GM12878 (cell line): Measurements from ENCODE around the gene GMPPB. TPM values are rescaled to one million over a fixed set of nuclear protein-coding genes. Genes with fewer than 3 reads are reported as not detected.

ENCODE experiments used
- ATAC-seq: fragments of 200-7000 bp; cut with Tn5 transposase; 3 replicates; pipeline ENCODE4 v1.9.1; 2020; ENCODE audit warnings: mild to moderate bottlenecking, moderate library complexity
- BruUV-seq: library from RNA; stranded (reverse); fragments of 400-500 nt; replicated peaks from 2 replicates; lab custom pipeline; 2021; lab: Mats Ljungman, UMichigan
- CTCF ChIA-PET: fragments of 300-600 bp; sonication (Branson Sonifier 250); formaldehyde crosslinking; extraction: SDS; loops from one replicate; lab custom pipeline; 2021; ENCODE audit warnings: inconsistent platforms; lab: Yijun Ruan, JAX
- POLR2A ChIA-PET: fragments of 350-600 bp; formaldehyde crosslinking; extraction: SDS; loops from one replicate; lab custom pipeline; 2021; ENCODE audit warnings: inconsistent platforms; lab: Charles Lee
- RAD21 ChIA-PET: fragments of 300-600 bp; sonication (Branson Sonifier 250); formaldehyde crosslinking; loops from one replicate; lab custom pipeline; 2023; ENCODE audit warnings: antibody characterized with exemption; ENCODE audit not compliant: unreplicated experiment; lab: Charles Lee
- SMC1A ChIA-PET: fragments of 300-600 bp; sonication (Branson Sonifier 250); formaldehyde crosslinking; loops from one replicate; lab custom pipeline; 2023; ENCODE audit not compliant: unreplicated experiment, uncharacterized antibody; lab: Charles Lee
- DNase-seq: peaks from one replicate; pipeline ENCODE4 v3.0.0-alpha.2; 2011; ENCODE audit warnings: low read depth, low spot score
- FAIRE-seq: peaks from 3 replicates; lab custom pipeline; 2011; peaks lifted over from hg19 to GRCh38; lab: Jason Lieb, UNC
- H2AFZ ChIP-seq: 2 replicates; pipeline ENCODE4 v1.6.0; 2011; ENCODE audit warnings: low read depth, low read length, control low read depth; ENCODE audit not compliant: control insufficient read depth
- H3K27ac ChIP-seq: 2 replicates; pipeline ENCODE4 v1.5.1; 2011; ENCODE audit warnings: control low read depth; ENCODE audit not compliant: control insufficient read depth, insufficient read depth
- H3K27me3 ChIP-seq, 2 experiments: replicated peaks in 1 of 2; 2 replicates each; pipeline versions ENCODE4 v1.6.0 to v1.6.1; 2011; ENCODE audit warnings: low read length in 1 of 2; ENCODE audit not compliant: control insufficient read depth in 2 of 2, insufficient read depth in 2 of 2
- H3K36me3 ChIP-seq, 2 experiments: 2 replicates each; pipeline ENCODE4 v1.5.1; 2011; ENCODE audit warnings: low read length in 1 of 2; ENCODE audit not compliant: control insufficient read depth in 2 of 2, insufficient read depth in 2 of 2
- H3K4me1 ChIP-seq: 2 replicates; pipeline ENCODE4 v1.6.1; 2011; ENCODE audit warnings: mild to moderate bottlenecking, low read length, moderate library complexity, mixed read lengths; ENCODE audit not compliant: control insufficient read depth, insufficient read depth
- H3K4me2 ChIP-seq: 2 replicates; pipeline ENCODE4 v1.6.0; 2011; ENCODE audit warnings: control low read depth; ENCODE audit not compliant: control insufficient read depth, insufficient read depth
- H3K4me3 ChIP-seq: fragments of 200-600 bp; sonication (generic); 2 replicates; pipeline ENCODE4 v1.5.1; 2016
- H3K79me2 ChIP-seq: 2 replicates; pipeline ENCODE4 v1.6.0; 2011; ENCODE audit warnings: low read length; ENCODE audit not compliant: control insufficient read depth, insufficient read depth
- H3K9ac ChIP-seq: 2 replicates; pipeline ENCODE4 v1.8.0; 2011; ENCODE audit warnings: low read length, control low read depth, mixed read lengths; ENCODE audit not compliant: control insufficient read depth, insufficient read depth
- H3K9me3 ChIP-seq: replicated peaks from 3 replicates; pipeline ENCODE4 v1.5.1; 2011; ENCODE audit warnings: mild to moderate bottlenecking, low read length; ENCODE audit not compliant: control insufficient read depth, insufficient read depth
- H4K20me1 ChIP-seq: 2 replicates; pipeline ENCODE4 v1.6.0; 2011; ENCODE audit not compliant: control insufficient read depth, insufficient read depth
- BACH1 ChIP-seq: fragments of 450-650 bp; IDR thresholded peaks from 2 replicates; pipeline ENCODE4 v1.6.1; 2017; ENCODE audit warnings: mild to moderate bottlenecking, borderline replicate concordance
- BHLHE40 ChIP-seq, 2 experiments: fragments of 450-650 bp in 1 of 2; IDR thresholded peaks; 2 replicates each; pipeline ENCODE4 v1.6.1; 2011 to 2017; ENCODE audit warnings: low read depth in 2 of 2, borderline replicate concordance in 1 of 2, improper control_type of control experiment in 1 of 2, low read length in 1 of 2, mild to moderate bottlenecking in 1 of 2
- CBFB ChIP-seq: IDR thresholded peaks from 2 replicates; pipeline ENCODE4 v1.6.1; 2016; ENCODE audit warnings: antibody characterized with exemption, low read depth
- HSF1 ChIP-seq: fragments of 150-350 bp; IDR thresholded peaks from 2 replicates; pipeline ENCODE4 v1.6.1; 2014; ENCODE audit warnings: mild to moderate bottlenecking, low read depth, low read length
- KDM1A ChIP-seq: fragments of 200-600 bp; sonication (generic); IDR thresholded peaks from 2 replicates; pipeline ENCODE4 v1.6.1; 2016; ENCODE audit warnings: borderline replicate concordance
- PKNOX1 ChIP-seq: fragments of 450-650 bp; IDR thresholded peaks from 2 replicates; pipeline ENCODE4 v1.6.1; 2016; ENCODE audit warnings: mild to moderate bottlenecking
- POU2F2 ChIP-seq: IDR thresholded peaks from 3 replicates; pipeline ENCODE4 v1.6.1; 2011; ENCODE audit warnings: low read depth, mild to moderate bottlenecking, low read length, borderline replicate concordance
- RCOR1 ChIP-seq: conservative IDR thresholded peaks from 2 replicates; pipeline ENCODE4 v1.6.1; 2012; ENCODE audit warnings: low read depth, low read length, improper control_type of control experiment
- RELA ChIP-seq: fragments of 450-650 bp; IDR thresholded peaks from 2 replicates; pipeline ENCODE4 v1.8.0; 2014; ENCODE audit warnings: borderline replicate concordance; ENCODE audit not compliant: partially characterized antibody
- REST ChIP-seq: IDR thresholded peaks from 2 replicates; pipeline ENCODE4 v1.6.1; 2012; ENCODE audit warnings: mild to moderate bottlenecking, low read depth, low read length
- SIX5 ChIP-seq: IDR thresholded peaks from 2 replicates; pipeline ENCODE4 v1.6.1; 2011; ENCODE audit warnings: mild to moderate bottlenecking, low read depth, low read length, moderate library complexity; ENCODE audit not compliant: severe bottlenecking
- SKIL ChIP-seq: fragments of 450-650 bp; IDR thresholded peaks from 2 replicates; pipeline ENCODE4 v1.6.1; 2017; ENCODE audit warnings: mild to moderate bottlenecking, low read depth, inconsistent platforms; ENCODE audit not compliant: poor library complexity, severe bottlenecking
- SPI1 ChIP-seq: IDR thresholded peaks from 2 replicates; pipeline ENCODE4 v1.6.1; 2011; ENCODE audit warnings: low read depth, mild to moderate bottlenecking, low read length, moderate library complexity, borderline replicate concordance; ENCODE audit not compliant: insufficient read depth
- TARDBP ChIP-seq: IDR thresholded peaks from 2 replicates; pipeline ENCODE4 v1.6.1; 2016; ENCODE audit warnings: borderline replicate concordance
- YBX1 ChIP-seq: fragments of 450-650 bp; IDR thresholded peaks from 2 replicates; pipeline ENCODE4 v1.6.1; 2016; ENCODE audit warnings: antibody characterized with exemption
- ZBED1 ChIP-seq: IDR thresholded peaks from 2 replicates; pipeline ENCODE4 v1.6.1; 2016; ENCODE audit warnings: borderline replicate concordance
- ZNF274 ChIP-seq: IDR thresholded peaks from one replicate; pipeline ENCODE4 v1.8.0; 2011; ENCODE audit not compliant: insufficient read length, insufficient read depth
- WGBS: methylation state at CpG from one replicate; pipeline ENCODE4 v1.1.6; 2016; ENCODE audit warnings: low lambda C conversion rate; ENCODE audit not compliant: insufficient replicate concordance, insufficient coverage; ENCODE audit errors: missing lambda C conversion rate; 5-methylcytosine and 5-hydroxymethylcytosine counted together
- in situ Hi-C: fragments of 300-500 bp; cut with MboI; formaldehyde crosslinking; loops from 9 replicates; pipeline ENCODE4 v1.14.3; 2018; ENCODE audit warnings: mixed read lengths
- intact Hi-C: fragments of 100-400 bp; cut with micrococcal nuclease; formaldehyde crosslinking; loops from one replicate; pipeline ENCODE4 v1.14.2; 2022; ENCODE audit not compliant: unreplicated experiment
- polyA plus RNA-seq, 11 experiments: library from polyadenylated mRNA; depleted of rRNA in 4 of 11; unstranded in 6 of 11; stranded (reverse) in 5 of 11; fragments of >200 nt; fragmentation: Nextera tagmentation in 4 of 11; fragmentation: Illumina TruSeq in 1 of 11; extraction: Ambion mirVana in 4 of 11; extraction: Trizol in 1 of 11; gene quantifications; 1 replicate in 1 of 11; 2 replicates in 10 of 11; pipeline versions ENCODE4 v1.2.1 to v1.2.3, GENCODE V29; 2011 to 2016; ENCODE audit warnings: inconsistent platforms in 2 of 11, missing spikeins in 2 of 11, low read depth in 1 of 11
- total RNA-seq, 4 experiments: library from RNA; depleted of rRNA in 3 of 4; stranded (reverse); fragments of >200 nt in 3 of 4; fragmentation: Illumina TruSeq in 1 of 4; extraction: Trizol in 1 of 4; gene quantifications; 2 replicates each; pipeline versions ENCODE4 v1.2.1 to v1.2.3, GENCODE V29; 2013 to 2021

The GMPPB gene
- total and polyA plus RNA-seq, 10 of the 15 experiments (the other 5 are each of a cell fraction or from before 2014, with no cell fraction given) = 2.3 to 99.5 (median 23.3) TPM

GRCh38 chr3:49732597-49732996, 8.8 kb upstream of the GMPPB start:
- no peak overlapping the region for H3K27ac ChIP-seq
- CTCF ChIA-PET = no interaction called here
- no peak for TF ChIP-seq BHLHE40 (IDR thresholded peaks at IDR 0.05; ENCODE audit: borderline replicate concordance in 1 of 2, low read depth in 2 of 2, low read length in 1 of 2)
- TF ChIP-seq CBFB = no peak
- TF ChIP-seq POU2F2 = no peak
- no peak for TF ChIP-seq SPI1
- no peak for TF ChIP-seq RELA
- TF ChIP-seq YBX1 = no peak
- no peak for TF ChIP-seq PKNOX1
- no peak for TF ChIP-seq ZNF274
- no peak for TF ChIP-seq BACH1
- TF ChIP-seq TARDBP = no peak
- no peak for TF ChIP-seq KDM1A
- no peak for TF ChIP-seq RCOR1
- no peak for TF ChIP-seq ZBED1
- no peak for TF ChIP-seq REST
- no peak for TF ChIP-seq SKIL
- no peak for TF ChIP-seq HSF1
- TF ChIP-seq SIX5 = no peak

More at GRCh38 chr3:49732597-49732996, 8.8 kb upstream of the GMPPB start:
- Histone ChIP-seq H3K4me3 (no peak overlapping the region), H4K20me1 (no peaks in the 10 kb centered on the region), H3K79me2 (no peaks in the 10 kb centered on the region), H3K4me1 (no peaks in the 10 kb centered on the region), H3K4me2 (no peak overlapping the region), H2AFZ (no peak overlapping the region), H3K9ac (no peak overlapping the region), H3K9me3 (no peaks in the 10 kb centered on the region), H3K27me3 (no peaks in the 10 kb centered on the region), H3K36me3 (peaks cover 9 to 10% of the 10 kb centered on the region in 2 experiments; a peak in 3 of 4 replicates)
- WGBS = 85% methylated on average over 11 of the region's 11 CpGs
- ChIA-PET SMC1A (no interaction called here), RAD21 (no interaction called here), POLR2A (no interaction called here)
- no TSS peak for BruUV-seq
- FAIRE-seq (no peak), DNase-seq (no peak), ATAC-seq (no peak)
- intact Hi-C loops = no loop called here
- in situ Hi-C loops = no loop called here
